Activated CD4-positive, alpha-beta T cell treated with anti-CD3 and anti-CD28 coated beads, Interleukin-2, amount 10 ng/mL, durations not matched to agents 24 days and 14 days (primary cell): ENCODE results near the gene GPBP1. TPM values are rescaled to one million over a fixed set of nuclear protein-coding genes. Genes with fewer than 3 reads are reported as not detected.
A peak's percentile ranks its signal among the peaks of the same experiment; 100 is the strongest.
"Not testable (repeated sequence)": the region's sequence is repeated elsewhere in the genome, so short reads cannot be mapped to it uniquely, and the experiment has no call there.

Source experiments
- DNase-seq: peaks from one replicate; pipeline ENCODE4 v3.0.0; 2022
- H3K27ac Mint-ChIP-seq: one replicate; pipeline ENCODE4 v1.8.0; 2022; ENCODE audit warnings: mild to moderate bottlenecking, mixed read lengths
- H3K27me3 Mint-ChIP-seq: one replicate; pipeline ENCODE4 v1.8.0; 2022; ENCODE audit warnings: mixed read lengths
- H3K36me3 Mint-ChIP-seq: one replicate; pipeline ENCODE4 v1.8.0; 2022; ENCODE audit warnings: low read depth, mild to moderate bottlenecking, mixed read lengths
- H3K4me1 Mint-ChIP-seq: one replicate; pipeline ENCODE4 v1.8.0; 2021; ENCODE audit warnings: mixed read lengths
- H3K4me3 Mint-ChIP-seq: one replicate; pipeline ENCODE4 v1.8.0; 2022; ENCODE audit warnings: mild to moderate bottlenecking, moderate library complexity, mixed read lengths
- H3K9me3 Mint-ChIP-seq: one replicate; pipeline ENCODE4 v1.8.0; 2021; ENCODE audit warnings: mixed read lengths
- intact Hi-C: fragments of 100-400 bp; cut with micrococcal nuclease; formaldehyde crosslinking; loops from one replicate; pipeline ENCODE4 v1.15.1; 2023
- total RNA-seq: library from RNA; stranded (reverse); gene quantifications from 2 replicates; pipeline ENCODE4 v1.2.3, GENCODE V29; 2022

Gene GPBP1
- total RNA-seq, 1 donor from 2014 or later, result 86.7 TPM

DNA sequence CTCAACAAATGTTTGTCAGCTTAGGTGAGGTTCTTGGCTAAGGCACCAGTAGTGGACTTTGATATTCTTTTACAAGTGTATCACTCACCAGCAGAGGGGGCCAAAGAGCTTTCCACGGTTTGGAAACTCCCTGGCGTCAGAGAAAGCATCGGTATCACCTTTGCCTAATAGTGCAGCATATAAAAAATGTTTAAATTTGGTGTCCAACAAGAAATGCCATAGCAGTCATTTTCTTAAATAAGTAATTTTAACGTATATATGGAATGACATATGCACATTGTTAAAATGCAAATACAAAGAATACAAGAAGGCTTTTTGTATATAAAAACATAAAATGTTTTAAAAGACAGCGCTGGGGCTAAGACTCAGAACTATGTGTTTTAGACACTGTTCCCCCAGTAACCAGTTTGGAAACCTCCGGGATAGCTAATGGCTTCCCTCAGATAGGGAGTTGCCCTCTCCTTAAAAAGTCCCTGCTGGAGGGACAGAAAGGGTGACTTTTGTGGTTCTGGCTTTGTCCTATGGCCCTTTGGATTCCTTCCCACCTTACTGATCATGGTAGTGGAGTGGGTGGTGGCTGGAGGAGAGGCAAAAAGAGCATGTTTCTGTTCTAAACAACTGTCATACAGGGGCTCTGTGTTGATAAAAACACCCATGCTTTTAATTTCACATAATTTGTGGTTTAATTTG is 124.6 kb downstream of the GPBP1 start:
- intact Hi-C loops, result loop anchor here (1.0 to 5.0 kb wide), 4 partner anchors 354 to 1552 kb away; partner anchors contain the start of gene PLK2
- no peaks in the 10 kb centered on the region for H3K9me3 Mint-ChIP-seq
- peak overlapping the region; percentile 76 for H3K4me3 Mint-ChIP-seq
- H3K27ac Mint-ChIP-seq, result peak overlapping the region; percentile 55
- no peaks in the 10 kb centered on the region for H3K36me3 Mint-ChIP-seq
- H3K4me1 Mint-ChIP-seq, result peaks cover 18% of the 10 kb centered on the region
- H3K27me3 Mint-ChIP-seq, result peaks cover 2% of the 10 kb centered on the region
- DNase-seq, result peak; percentile 96

DNA sequence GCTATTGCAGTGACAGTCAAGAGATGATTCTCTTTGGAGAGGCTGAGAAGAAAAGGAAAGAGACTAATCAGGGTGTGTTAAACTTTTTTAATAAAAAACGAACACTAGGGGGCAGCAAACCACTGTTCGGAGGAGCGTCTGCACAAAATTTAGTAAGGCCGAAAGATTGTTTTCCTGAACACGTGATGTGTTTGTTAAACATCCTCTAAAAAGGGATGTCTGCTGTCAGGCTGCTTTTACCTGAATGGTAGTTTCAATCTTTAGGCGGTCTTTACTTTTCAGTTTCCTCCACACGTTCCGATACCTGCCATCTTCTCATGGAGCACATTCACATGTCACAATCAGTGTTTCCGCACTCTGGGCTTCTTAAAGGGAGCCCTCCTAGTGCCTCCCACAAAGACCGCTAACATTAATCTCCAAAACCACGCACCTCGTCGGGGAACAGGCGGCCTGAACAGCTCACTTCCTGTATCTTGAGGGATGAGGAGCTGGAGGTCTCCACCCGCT is 125.2 kb downstream of the GPBP1 start:
- peaks cover 2% of the 10 kb centered on the region for H3K27me3 Mint-ChIP-seq
- H3K9me3 Mint-ChIP-seq, result no peaks in the 10 kb centered on the region
- H3K4me3 Mint-ChIP-seq, result peak overlapping the region; percentile 76
- no peaks in the 10 kb centered on the region for H3K36me3 Mint-ChIP-seq
- intact Hi-C loops, result loop anchor here (1.0 to 5.0 kb wide), 5 partner anchors 200 to 1552 kb away; partner anchors contain the start of gene PLK2
- peaks cover 18% of the 10 kb centered on the region for H3K4me1 Mint-ChIP-seq
- H3K27ac Mint-ChIP-seq, result peak overlapping the region; percentile 70
- DNase-seq, result peak; percentile 86

DNA sequence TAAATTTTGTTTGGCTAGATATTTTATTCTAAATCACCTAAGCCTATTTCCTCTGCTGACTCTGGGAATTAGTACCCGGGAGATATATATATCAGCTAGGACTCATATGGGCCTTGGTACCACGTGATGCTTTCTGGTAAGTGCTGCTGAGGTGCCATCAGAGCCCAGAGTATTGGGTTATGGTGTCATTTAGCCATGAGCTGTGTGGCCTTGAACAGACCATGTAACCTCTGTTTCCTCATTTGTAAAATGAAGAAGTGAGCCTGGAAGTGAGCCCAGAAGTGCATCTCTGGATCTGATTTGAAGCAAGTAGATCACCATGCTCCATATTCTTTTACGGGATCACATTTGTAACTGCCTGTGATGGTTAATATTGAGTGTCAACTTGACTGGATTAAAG is 126.1 kb downstream of the GPBP1 start:
- intact Hi-C loops, result loop anchor here (1.0 to 5.0 kb wide), 4 partner anchors 199 to 1551 kb away; no protein-coding TSS in a partner anchor
- Mint-ChIP-seq H3K27me3 (no peaks in the 10 kb centered on the region), H3K36me3 (no peaks in the 10 kb centered on the region), H3K9me3 (no peaks in the 10 kb centered on the region), H3K4me3 (no peak overlapping the region), H3K27ac (no peak overlapping the region), H3K4me1 (peaks cover 18% of the 10 kb centered on the region)
- no peak for DNase-seq

DNA sequence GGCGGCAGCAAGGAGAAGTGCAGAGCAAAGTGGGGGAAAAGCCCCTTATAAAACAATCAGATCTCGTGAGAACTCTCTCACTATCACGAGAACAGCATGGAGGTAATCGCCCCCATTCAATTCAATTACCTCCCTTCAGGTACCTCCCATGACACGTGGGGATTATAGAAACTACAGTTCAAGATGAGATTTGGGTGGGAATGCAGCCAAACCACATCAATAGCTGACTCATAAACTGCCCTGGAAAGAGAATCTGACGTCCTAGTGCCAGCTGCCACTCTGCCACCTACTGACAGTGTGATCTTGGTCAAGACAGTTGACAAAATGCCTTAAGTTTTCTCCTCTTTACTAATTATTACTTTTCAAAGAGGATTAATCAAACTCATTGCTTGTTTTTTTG is 128.3 kb downstream of the GPBP1 start:
- no peak for DNase-seq
- H3K27ac Mint-ChIP-seq, result no peak overlapping the region
- H3K9me3 Mint-ChIP-seq, result no peaks in the 10 kb centered on the region
- intact Hi-C loops, result loop anchor here (1.0 kb wide), 2 partner anchors 22 to 81 kb away; no protein-coding TSS in a partner anchor
- H3K36me3 Mint-ChIP-seq, result no peaks in the 10 kb centered on the region
- H3K4me1 Mint-ChIP-seq, result peaks cover 18% of the 10 kb centered on the region
- no peaks in the 10 kb centered on the region for H3K27me3 Mint-ChIP-seq
- no peak overlapping the region for H3K4me3 Mint-ChIP-seq

DNA sequence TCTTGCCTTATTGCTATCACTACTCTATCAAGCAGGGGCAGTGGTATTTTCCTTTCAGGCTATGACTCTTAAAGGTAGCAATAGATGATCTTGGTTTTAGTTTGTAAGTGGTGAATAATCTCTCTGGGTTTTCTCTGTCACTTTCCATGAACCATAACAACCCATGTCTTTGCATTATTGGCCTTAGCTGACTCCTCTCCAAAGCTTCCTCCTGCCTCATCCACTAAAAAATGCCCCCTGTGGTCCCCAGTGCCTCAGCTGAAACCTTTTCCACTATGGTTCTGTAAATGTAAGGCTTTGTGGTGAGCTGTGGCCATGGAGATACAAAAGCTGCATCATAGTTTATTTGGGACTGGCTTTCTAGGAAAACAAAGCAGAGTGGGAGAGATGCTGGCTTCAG is 128.8 kb downstream of the GPBP1 start:
- H3K4me1 Mint-ChIP-seq, result peaks cover 18% of the 10 kb centered on the region
- H3K9me3 Mint-ChIP-seq, result no peaks in the 10 kb centered on the region
- intact Hi-C loops, result loop anchor here (1.0 kb wide), 2 partner anchors 22 to 81 kb away; no protein-coding TSS in a partner anchor
- no peaks in the 10 kb centered on the region for H3K36me3 Mint-ChIP-seq
- no peak for DNase-seq
- H3K4me3 Mint-ChIP-seq, result no peak overlapping the region
- peak overlapping the region; percentile 25 for H3K27ac Mint-ChIP-seq
- no peaks in the 10 kb centered on the region for H3K27me3 Mint-ChIP-seq

DNA sequence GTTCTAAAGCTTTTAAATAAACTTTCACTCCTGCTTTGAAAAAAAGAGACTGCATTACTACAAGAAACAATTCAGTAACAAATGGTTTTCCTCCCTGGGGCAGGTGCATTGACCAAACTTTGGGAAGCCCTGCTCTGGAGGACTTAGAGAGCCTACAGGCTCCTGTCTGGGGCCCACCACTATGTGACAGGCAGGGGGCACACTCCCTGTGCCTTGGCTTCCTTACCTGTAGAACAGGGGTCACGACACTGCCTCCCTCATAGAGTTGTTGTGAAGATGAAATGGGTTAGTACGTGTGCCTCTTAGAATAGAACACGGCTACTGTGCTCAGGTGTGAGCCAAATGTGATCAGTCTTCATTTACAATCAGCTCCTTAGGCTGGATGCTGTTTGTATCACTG is 130.1 kb downstream of the GPBP1 start:
- intact Hi-C loops, result no loop called here
- DNase-seq, result no peak
- H3K9me3 Mint-ChIP-seq, result peaks cover 4% of the 10 kb centered on the region
- H3K36me3 Mint-ChIP-seq, result no peaks in the 10 kb centered on the region
- peaks cover 12% of the 10 kb centered on the region for H3K4me1 Mint-ChIP-seq
- H3K4me3 Mint-ChIP-seq, result no peak overlapping the region
- H3K27me3 Mint-ChIP-seq, result no peaks in the 10 kb centered on the region
- H3K27ac Mint-ChIP-seq, result no peak overlapping the region

DNA sequence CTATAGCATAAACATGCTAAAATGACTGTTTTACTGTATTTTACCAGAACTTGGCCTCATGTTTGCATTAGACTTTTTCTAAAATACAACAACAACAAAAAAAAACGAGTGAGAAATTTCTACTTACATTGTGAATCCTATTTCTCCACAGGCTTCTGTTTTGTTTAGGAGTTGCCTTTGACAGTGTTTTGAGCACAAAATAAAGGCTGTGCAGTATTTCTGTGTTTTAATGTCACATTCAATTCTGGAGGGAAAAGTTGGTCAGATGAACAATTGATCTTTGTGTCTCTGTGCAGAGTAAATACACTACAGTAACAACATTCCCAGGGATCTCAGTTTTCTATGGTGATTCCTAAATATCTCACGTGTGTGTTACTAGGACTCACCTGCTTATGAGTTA is 131.1 kb downstream of the GPBP1 start:
- intact Hi-C loops, result no loop called here
- Mint-ChIP-seq H3K36me3 (no peaks in the 10 kb centered on the region), H3K4me3 (no peak overlapping the region), H3K27ac (no peak overlapping the region), H3K27me3 (no peaks in the 10 kb centered on the region), H3K4me1 (peaks cover 8% of the 10 kb centered on the region), H3K9me3 (peaks cover 4% of the 10 kb centered on the region)
- no peak for DNase-seq

DNA sequence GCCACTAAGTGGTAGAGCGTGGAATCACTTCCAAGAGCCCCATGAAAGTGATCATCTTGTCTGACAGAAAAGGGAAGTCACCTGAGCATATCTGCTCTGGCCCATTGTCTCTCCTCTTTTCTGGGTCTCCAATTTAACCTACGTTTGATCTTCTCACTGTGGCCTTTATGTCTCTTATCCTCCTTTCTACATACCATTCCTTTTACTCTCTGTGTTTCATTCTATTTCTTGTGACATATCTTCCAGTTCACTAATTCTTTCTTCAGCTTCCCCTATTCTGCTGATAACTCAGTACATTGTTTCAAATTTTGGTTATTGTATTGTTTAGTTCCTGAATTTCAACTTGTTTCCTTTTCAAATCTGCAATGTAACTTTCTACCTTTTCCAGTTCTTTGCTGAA is 132.5 kb downstream of the GPBP1 start:
- H3K36me3 Mint-ChIP-seq, result no peaks in the 10 kb centered on the region
- no peak overlapping the region for H3K4me3 Mint-ChIP-seq
- peaks cover 8% of the 10 kb centered on the region for H3K4me1 Mint-ChIP-seq
- no peaks in the 10 kb centered on the region for H3K27me3 Mint-ChIP-seq
- H3K27ac Mint-ChIP-seq, result no peak overlapping the region
- peaks cover 4% of the 10 kb centered on the region for H3K9me3 Mint-ChIP-seq
- DNase-seq, result no peak
- intact Hi-C loops, result no loop called here

DNA sequence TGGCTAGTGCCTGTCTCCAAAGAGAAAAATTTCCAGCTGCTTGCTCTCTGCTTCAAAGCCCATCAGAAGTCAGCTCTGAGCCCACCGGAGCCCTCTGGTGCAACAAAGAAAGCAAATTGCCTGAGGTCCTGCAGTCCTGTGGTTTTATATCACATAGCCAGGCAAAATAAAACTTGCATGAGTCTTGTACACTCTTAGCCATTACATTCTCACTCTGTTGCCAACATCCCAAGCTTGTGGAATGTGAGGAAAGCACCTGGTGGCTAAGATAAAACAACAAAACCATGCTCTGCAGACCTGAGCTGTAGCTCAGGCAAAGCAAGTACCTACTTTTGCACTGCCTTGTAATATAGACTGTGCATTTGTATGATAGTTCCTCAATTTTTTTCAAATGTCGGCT is 133.7 kb downstream of the GPBP1 start:
- intact Hi-C loops, result no loop called here
- no peak for DNase-seq
- Mint-ChIP-seq H3K36me3 (no peaks in the 10 kb centered on the region), H3K9me3 (peaks cover 4% of the 10 kb centered on the region), H3K4me3 (no peak overlapping the region), H3K27me3 (no peaks in the 10 kb centered on the region), H3K4me1 (peaks cover 2% of the 10 kb centered on the region), H3K27ac (no peak overlapping the region)

DNA sequence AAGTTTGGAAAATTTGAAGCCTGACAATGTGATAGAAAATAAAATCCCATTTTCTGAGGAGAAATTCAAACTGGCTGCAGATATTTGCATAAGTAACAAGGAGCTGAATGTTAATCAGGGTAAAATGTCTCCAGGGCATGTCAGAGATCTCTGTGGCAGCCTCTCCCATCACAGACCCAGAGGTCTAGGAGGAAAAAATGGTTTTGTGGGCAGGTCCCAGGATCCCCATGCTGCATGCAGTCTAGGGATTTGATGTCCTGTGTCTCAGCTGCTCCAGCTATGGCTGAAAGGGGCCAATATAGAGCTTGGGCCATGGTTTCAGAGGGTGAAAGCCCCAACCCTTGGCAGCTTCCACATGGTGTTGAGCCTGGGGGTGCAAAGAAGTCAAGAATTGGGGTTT is 135.2 kb downstream of the GPBP1 start:
- H3K27ac Mint-ChIP-seq, intact Hi-C loops, H3K36me3 Mint-ChIP-seq: not testable (repeated sequence)

DNA sequence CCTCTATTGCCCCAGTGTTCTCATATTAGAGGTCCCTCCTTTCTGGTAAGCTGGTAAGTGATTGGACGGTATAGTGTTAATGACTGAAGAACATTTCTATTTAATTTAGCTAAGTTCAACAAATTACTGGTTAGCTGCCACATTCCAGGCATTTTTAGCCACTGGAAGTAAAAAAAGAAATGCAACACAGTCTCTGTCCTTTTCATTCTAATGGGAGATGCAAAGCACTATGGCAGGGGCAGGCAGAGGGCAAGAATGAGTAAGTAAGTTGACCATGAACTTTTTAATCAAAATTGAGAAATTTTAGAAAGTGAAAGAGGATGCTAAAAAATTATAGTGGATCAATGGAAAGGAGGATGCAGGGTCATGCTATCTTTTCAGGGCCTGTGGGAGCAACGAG is 137.4 kb downstream of the GPBP1 start:
- intact Hi-C loops, result no loop called here
- H3K4me3 Mint-ChIP-seq, result no peak overlapping the region
- H3K27me3 Mint-ChIP-seq, result no peaks in the 10 kb centered on the region
- H3K9me3 Mint-ChIP-seq, result peaks cover 4% of the 10 kb centered on the region
- no peaks in the 10 kb centered on the region for H3K36me3 Mint-ChIP-seq
- H3K4me1 Mint-ChIP-seq, result no peaks in the 10 kb centered on the region
- H3K27ac Mint-ChIP-seq, result no peak overlapping the region
- DNase-seq, result no peak

More for the DNA sequence above, 135.2 kb downstream of the GPBP1 start:
- H3K9me3 Mint-ChIP-seq, H3K27me3 Mint-ChIP-seq, H3K4me1 Mint-ChIP-seq, H3K4me3 Mint-ChIP-seq, DNase-seq: not testable (repeated sequence)

DNA sequence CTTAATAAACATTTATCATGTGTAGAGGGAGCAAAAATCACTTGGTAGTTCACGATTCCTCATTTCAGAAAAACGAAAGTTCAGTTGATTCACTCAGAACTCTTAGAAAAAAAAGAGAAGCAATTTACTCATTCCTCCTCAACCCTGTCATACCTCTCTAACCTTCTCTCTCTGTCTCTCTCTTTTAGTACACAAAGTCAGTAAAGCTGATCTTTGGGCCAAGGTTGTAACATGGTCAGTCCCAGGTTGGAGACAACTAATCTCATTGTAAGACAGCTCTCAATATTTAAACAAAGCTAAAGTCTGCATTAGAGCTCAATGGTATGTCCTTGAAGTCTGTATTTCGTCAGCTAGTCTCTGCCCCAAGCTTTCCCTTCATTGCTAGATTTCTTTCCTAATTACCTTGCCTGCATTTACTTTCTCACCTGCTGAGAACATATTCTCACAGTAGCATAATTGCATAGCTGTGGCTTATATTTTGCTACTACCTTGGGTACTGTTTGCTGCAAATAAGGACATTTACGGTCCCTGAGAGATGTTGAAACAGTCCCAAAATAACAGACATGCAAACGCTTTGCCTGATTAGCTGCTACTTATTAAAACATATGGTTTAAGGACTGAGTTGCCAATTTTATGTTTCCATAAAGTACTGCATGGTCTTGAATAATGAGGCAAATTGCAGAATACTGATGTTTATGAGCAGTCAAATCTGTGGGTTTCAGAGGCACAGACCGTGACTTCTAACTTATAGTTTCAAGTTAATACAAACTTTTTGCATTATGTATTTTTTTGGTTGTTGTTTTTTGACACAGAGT is 138.3 kb downstream of the GPBP1 start:
- no peaks in the 10 kb centered on the region for H3K27me3 Mint-ChIP-seq
- no peaks in the 10 kb centered on the region for H3K36me3 Mint-ChIP-seq
- H3K4me3 Mint-ChIP-seq, result no peak overlapping the region
- peaks cover 3% of the 10 kb centered on the region for H3K4me1 Mint-ChIP-seq
- H3K9me3 Mint-ChIP-seq, result peaks cover 4% of the 10 kb centered on the region
- intact Hi-C loops, result no loop called here
- DNase-seq, result no peak
- no peak overlapping the region for H3K27ac Mint-ChIP-seq

DNA sequence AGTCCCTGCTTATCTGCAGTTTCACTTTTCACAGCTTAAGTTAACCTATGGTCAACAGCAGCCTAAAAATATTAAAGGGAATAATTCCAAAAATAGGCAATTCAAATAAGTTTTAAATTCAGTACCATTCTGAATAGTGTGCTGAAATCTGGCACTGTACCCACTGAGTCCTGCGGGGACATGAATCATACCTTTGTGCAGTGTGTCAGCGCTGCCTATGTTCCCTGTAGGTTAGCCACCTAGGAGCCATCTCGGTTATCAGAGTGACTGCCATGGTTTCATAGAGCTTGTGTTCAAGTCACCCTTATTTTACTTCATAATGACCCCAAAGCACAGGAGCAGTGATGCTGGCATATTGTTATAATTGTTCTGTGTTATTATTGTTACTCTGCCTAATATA is 139.9 kb downstream of the GPBP1 start:
- Mint-ChIP-seq H3K4me1 (peaks cover 3% of the 10 kb centered on the region), H3K27me3 (no peaks in the 10 kb centered on the region), H3K9me3 (no peaks in the 10 kb centered on the region), H3K27ac (no peak overlapping the region), H3K36me3 (no peaks in the 10 kb centered on the region), H3K4me3 (no peak overlapping the region)
- intact Hi-C loops, result no loop called here
- no peak for DNase-seq
